Adrenal gland (tissue), 19 donors: Measurements from ENCODE around the gene CELF2. TPM values are rescaled to one million over a fixed set of nuclear protein-coding genes. Genes with fewer than 3 reads are reported as not detected.

Experiments
- DNase-seq, 7 donors: peaks; one replicate each; pipeline ENCODE4 v3.0.0-alpha.2; 2019 to 2020
- H3K27ac ChIP-seq, 5 donors: fragments of 200-600 bp; sonication (generic) in 4 of 5; 1 replicate in 3 of 5; 2 replicates in 2 of 5; pipeline versions ENCODE4 v1.5.1 to v1.8.0; 2016 to 2020; ENCODE audit warnings: mild to moderate bottlenecking in 1 of 5
- H3K27me3 ChIP-seq: fragments of 200-600 bp; 2 replicates; pipeline ENCODE4 v1.8.0; 2021
- H3K36me3 ChIP-seq, 2 donors: fragments of 200-600 bp; replicated peaks in 1 of 2; 1 replicate in 1 of 2; 2 replicates in 1 of 2; pipeline versions ENCODE4 v1.5.1 to v1.8.0; 2018 to 2022
- H3K4me1 ChIP-seq, 2 donors: fragments of 200-600 bp; replicated peaks in 1 of 2; 1 replicate in 1 of 2; 2 replicates in 1 of 2; pipeline versions ENCODE4 v1.5.1 to v1.8.0; 2018 to 2021
- H3K4me3 ChIP-seq, 4 donors: fragments of 200-600 bp; sonication (generic) in 3 of 4; one replicate each; pipeline ENCODE4 v1.5.1; 2016 to 2018
- H3K9me3 ChIP-seq, 3 donors: fragments of 200-600 bp; sonication (generic) in 1 of 3; replicated peaks in 1 of 3; 1 replicate in 2 of 3; 2 replicates in 1 of 3; pipeline versions ENCODE4 v1.5.1 to v1.8.0; 2016 to 2021
- POLR2A ChIP-seq, 2 donors: fragments of 450-650 bp; IDR thresholded peaks; one replicate each; pipeline ENCODE4 v1.6.1; 2017; ENCODE audit warnings: antibody characterized with exemption in 2 of 2, mild to moderate bottlenecking in 2 of 2, moderate library complexity in 1 of 2
- WGBS, 4 donors: extraction: QIAGEN DNeasy Blood & Tissue Kit in 2 of 4; methylation state at CpG; one replicate each; pipeline versions ENCODE4 v1.1.5 to v1.1.7; 2013 to 2017; 5-methylcytosine and 5-hydroxymethylcytosine counted together
- intact Hi-C, 2 donors: fragments of 100-400 bp; cut with DNase I; formaldehyde crosslinking; loops; one replicate each; pipeline versions ENCODE4 v1.14.1 to v1.15.0; 2022 to 2023
- long read RNA-seq, 10 donors: library from polyadenylated mRNA in 3 of 10; unstranded in 2 of 10; stranded (forward) in 1 of 10; transcript quantifications; one replicate each; pipeline ENCODE4 v2.0.0 and lab custom pipeline, GENCODE V29; 2021 to 2026
- polyA plus RNA-seq, 3 donors: library from polyadenylated mRNA; stranded (reverse); fragments of 200-250 nt in 2 of 3; fragments of 350-450 nt in 1 of 3; fragmentation: Illumina TruSeq in 1 of 3; extraction: RNeasy Lipid Tissue Mini Kit (QIAGEN cat#74804) in 1 of 3; gene quantifications; one replicate each; pipeline ENCODE4 v1.2.3, GENCODE V29; 2013 to 2014
- total RNA-seq, 9 donors: library from RNA; depleted of rRNA in 4 of 9; stranded (reverse); fragments of >200 nt in 4 of 9; fragments of 120-200 nt in 1 of 9; fragmentation: NEBNext Ultra II Directional in 1 of 9; extraction: Animal tissue kit (Norgen Biotek cat#: 25700) in 1 of 9; gene quantifications; one replicate each; pipeline versions ENCODE4 v1.1.0 to v1.2.4, GENCODE V29; 2013 to 2023
- TF ChIP-seq, protein P1 (sequence below), 6 experiments: fragments of 450-650 bp in 4 of 6; fragments of 200-600 bp in 2 of 6; sonication (generic) in 1 of 6; IDR thresholded peaks; 1 replicate in 5 of 6; 2 replicates in 1 of 6; pipeline versions ENCODE4 v1.5.1 to v1.8.0; 2016 to 2021; ENCODE audit warnings: antibody characterized with exemption in 6 of 6, mild to moderate bottlenecking in 2 of 6, moderate library complexity in 1 of 6
- donor health status: healthy with polysubstance abuse.
- donor health status: Bipolar disorder and iron deficiency.
- donor health status: DM: yes; HTN: yes; CAD: no.
- donor health status: DM: no; HTN: no; CAD: no.
- donor health status: DM: no; HTN: no; CAD: no.
- donor health status: DM: yes; HTN: yes; CAD: no.

The CELF2 gene
- total RNA-seq (10 to 100 TPM in 7 of 9 donors, 1 to 10 TPM in 2; 3.0 to 26.0 (median 11.4) TPM), polyA plus RNA-seq (1 to 10 TPM; 2.7 to 4.4 (median 3.9) TPM)
- long read RNA-seq, donor 1 = 0 reads
- long read RNA-seq, donor 2 = 0 reads
- long read RNA-seq, donor 3 = 0 reads
- long read RNA-seq, donor 4, partial matches to known transcripts = 3 of 5 reads
- long read RNA-seq, donor 4, other reads (novel, unspliced or antisense) = 2 of 5 reads
- long read RNA-seq, donor 5, partial matches to known transcripts = 3 of 9 reads
- long read RNA-seq, donor 5, other reads (novel, unspliced or antisense) = 6 of 9 reads
- long read RNA-seq, donor 6, partial matches to known transcripts = 0 of 2 reads
- long read RNA-seq, donor 6, other reads (novel, unspliced or antisense) = 1 of 2 reads
- long read RNA-seq, donor 7 = 0 reads
- long read RNA-seq, donor 8 = 0 reads
- long read RNA-seq, donor 9 = 0 reads
- long read RNA-seq, donor 10 = 0 reads

DNA sequence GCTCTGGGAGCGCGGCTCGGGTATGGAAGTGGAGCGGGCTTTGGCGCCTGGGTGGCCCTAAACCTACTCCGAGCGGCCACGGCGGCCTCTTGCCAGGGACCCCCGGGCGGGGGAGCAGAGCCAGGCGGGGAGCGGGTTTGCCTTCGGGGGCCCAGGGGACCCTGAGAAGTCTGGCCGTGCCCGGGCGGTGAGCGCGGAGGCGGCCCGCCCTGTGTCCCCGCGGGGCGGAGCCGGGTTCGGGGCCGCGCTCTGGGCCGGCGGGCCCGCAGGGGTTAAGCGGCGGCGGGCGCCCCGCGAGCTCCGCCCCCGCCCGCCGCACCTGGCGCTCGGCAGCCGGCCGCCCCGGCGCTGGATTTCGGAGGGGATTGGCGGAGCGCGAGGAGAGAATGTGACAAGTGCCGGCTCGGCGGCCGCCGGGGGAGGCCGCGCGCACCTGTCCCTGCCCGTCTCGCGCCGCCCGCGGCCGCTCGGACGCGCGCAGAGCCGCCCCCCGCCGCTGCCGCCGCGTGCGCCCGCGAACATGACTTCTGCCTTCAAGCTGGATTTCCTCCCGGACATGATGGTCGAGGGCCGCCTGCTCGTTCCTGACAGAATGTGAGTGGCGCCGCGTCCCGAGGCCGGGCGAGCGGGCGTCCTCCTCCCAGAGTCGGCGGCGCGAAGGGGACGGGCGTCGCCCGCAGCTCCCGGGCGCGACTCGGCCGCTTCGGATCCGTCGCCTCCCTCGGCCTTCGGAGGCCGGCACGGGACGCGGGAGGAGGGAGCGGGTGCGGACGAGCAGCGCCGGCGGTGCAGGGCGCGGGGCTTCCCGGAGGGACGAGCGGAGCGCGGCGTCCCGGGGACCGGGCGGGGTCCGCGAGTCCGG, at the start of gene CELF2:
Gene CELF2, plus strand, starts transcription at position 303 of the 862 bp plus-strand sequence. Its CDS starts 218 bp downstream, at position 521.
- 0 to 1% (median 1%) methylated on average over 6 to 133 of the region's 133 CpGs; no CpG with 5 or more reads in 1 of the 4 donors for WGBS, 4 donors
- DNase-seq = peak in 5 of 7 donors; percentile 17 to 33 (median 28)
- Histone ChIP-seq H3K27me3 (peaks cover 17% of the 10 kb centered on the region), H3K4me3 (peak within 1 kb of the TSS in 2 of 4 donors; percentile 33 to 79), H3K27ac (peak within 1 kb of the TSS in 1 of 5 donors; percentile 57), H3K9me3 (no peaks in the 10 kb centered on the region), H3K4me1 (peaks cover 0 to 6% of the 10 kb centered on the region in 2 donors), H3K36me3 (no peaks in the 10 kb centered on the region)
- intact Hi-C loops = no loop called here
- TF ChIP-seq, protein P1, sequence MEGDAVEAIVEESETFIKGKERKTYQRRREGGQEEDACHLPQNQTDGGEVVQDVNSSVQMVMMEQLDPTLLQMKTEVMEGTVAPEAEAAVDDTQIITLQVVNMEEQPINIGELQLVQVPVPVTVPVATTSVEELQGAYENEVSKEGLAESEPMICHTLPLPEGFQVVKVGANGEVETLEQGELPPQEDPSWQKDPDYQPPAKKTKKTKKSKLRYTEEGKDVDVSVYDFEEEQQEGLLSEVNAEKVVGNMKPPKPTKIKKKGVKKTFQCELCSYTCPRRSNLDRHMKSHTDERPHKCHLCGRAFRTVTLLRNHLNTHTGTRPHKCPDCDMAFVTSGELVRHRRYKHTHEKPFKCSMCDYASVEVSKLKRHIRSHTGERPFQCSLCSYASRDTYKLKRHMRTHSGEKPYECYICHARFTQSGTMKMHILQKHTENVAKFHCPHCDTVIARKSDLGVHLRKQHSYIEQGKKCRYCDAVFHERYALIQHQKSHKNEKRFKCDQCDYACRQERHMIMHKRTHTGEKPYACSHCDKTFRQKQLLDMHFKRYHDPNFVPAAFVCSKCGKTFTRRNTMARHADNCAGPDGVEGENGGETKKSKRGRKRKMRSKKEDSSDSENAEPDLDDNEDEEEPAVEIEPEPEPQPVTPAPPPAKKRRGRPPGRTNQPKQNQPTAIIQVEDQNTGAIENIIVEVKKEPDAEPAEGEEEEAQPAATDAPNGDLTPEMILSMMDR (IDR thresholded peaks at IDR 0.05) = no peak
- no peak for TF ChIP-seq POLR2A (IDR thresholded peaks at IDR 0.05)

DNA sequence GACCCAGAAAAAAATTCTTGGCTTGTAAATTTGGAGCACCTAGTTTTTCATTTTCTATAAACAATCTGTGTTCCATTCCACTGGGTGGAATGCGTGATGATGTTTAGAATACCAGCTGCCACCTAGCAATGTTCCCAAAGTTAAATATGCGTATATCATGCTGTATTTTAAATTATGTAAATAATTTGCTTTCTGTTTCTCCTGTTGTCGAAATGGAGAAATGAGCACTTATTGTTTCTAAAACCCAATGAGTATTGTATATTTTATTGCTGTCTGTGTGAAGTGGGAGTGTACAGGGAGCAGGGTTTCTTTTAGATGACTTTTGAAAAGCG, 49.4 kb upstream of the CELF2 start:
- intact Hi-C loops = no loop called here
- H3K9me3 ChIP-seq = no peaks in the 10 kb centered on the region
- H3K36me3 ChIP-seq = no peaks in the 10 kb centered on the region
- no peak for DNase-seq
- H3K27ac ChIP-seq = no peak overlapping the region
- 82 to 85% (median 83%) methylated on average over 4 of the region's 4 CpGs for WGBS, 4 donors
- H3K4me1 ChIP-seq = no peaks in the 10 kb centered on the region
- no peak overlapping the region for H3K4me3 ChIP-seq
- no peak for TF ChIP-seq POLR2A (IDR thresholded peaks at IDR 0.05)
- TF ChIP-seq, protein P1 (IDR thresholded peaks at IDR 0.05) = no peak
- no peaks in the 10 kb centered on the region for H3K27me3 ChIP-seq

DNA sequence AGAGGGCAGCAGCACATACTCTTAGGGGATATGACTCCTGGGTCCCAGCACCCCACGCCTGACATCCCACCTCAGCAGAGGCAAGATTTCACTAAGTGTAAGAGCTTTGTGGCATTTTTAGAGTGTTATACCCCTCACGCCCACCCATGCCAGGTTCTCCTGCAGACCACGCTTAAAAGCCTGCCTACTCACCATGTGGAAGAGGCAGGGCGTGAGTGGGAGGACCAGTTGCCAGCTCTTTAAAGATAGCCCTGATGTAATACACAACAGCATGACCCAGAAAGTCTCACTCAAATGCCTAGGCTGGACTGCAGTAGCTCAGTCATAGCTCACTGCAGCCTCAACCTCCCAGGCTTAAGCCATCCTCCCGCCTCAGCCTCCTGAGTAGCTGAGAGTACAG, 44.4 kb upstream of the CELF2 start:
- H3K9me3 ChIP-seq = no peaks in the 10 kb centered on the region
- TF ChIP-seq, protein P1 (IDR thresholded peaks at IDR 0.05) = no peak
- TF ChIP-seq POLR2A (IDR thresholded peaks at IDR 0.05) = no peak
- no peaks in the 10 kb centered on the region for H3K36me3 ChIP-seq
- no peak for DNase-seq
- intact Hi-C loops = no loop called here
- no peak overlapping the region for H3K27ac ChIP-seq
- WGBS, 4 donors = 77 to 88% (median 82%) methylated on average over 5 of the region's 5 CpGs
- no peaks in the 10 kb centered on the region for H3K4me1 ChIP-seq
- H3K4me3 ChIP-seq = no peak overlapping the region
- no peaks in the 10 kb centered on the region for H3K27me3 ChIP-seq

DNA sequence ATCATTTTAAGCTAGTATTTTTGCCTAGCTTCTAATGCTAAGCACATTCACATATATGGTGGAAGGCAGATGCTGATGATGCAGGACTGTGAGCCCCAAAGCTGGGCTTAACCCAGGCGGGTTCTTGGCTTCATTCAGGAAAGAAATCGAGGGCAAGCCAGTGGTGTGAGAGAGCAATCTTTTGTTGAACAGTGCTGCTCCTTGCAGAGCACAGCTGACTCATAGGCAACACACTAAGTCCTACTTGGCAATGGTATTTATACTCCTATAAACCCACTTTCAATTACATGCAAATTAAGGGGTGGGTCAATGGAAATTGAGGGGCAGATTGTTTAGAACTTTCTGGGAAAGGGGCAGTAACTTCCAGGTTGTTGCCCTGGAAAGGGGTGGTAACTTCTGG, 42.0 kb upstream of the CELF2 start:
- H3K27me3 ChIP-seq = no peaks in the 10 kb centered on the region
- DNase-seq = no peak
- no peak for TF ChIP-seq POLR2A (IDR thresholded peaks at IDR 0.05)
- TF ChIP-seq, protein P1 (IDR thresholded peaks at IDR 0.05) = no peak
- no peak overlapping the region for H3K27ac ChIP-seq
- no peaks in the 10 kb centered on the region for H3K4me1 ChIP-seq
- WGBS, 4 donors = 56 to 71% (median 64%) methylated on average over 2 of the region's 2 CpGs
- no peak overlapping the region for H3K4me3 ChIP-seq
- no peaks in the 10 kb centered on the region for H3K9me3 ChIP-seq
- intact Hi-C loops = no loop called here
- H3K36me3 ChIP-seq = no peaks in the 10 kb centered on the region
